Umbilical cord (tissue), 2 donors: Measurements from ENCODE around the gene FZD8. TPM values are rescaled to one million over a fixed set of nuclear protein-coding genes. Genes with fewer than 3 reads are reported as not detected.

ENCODE experiments used
- DNase-seq: peaks from one replicate; pipeline ENCODE4 v3.0.0-alpha.2; 2015; ENCODE audit warnings: low spot score
- total RNA-seq: library from RNA; depleted of rRNA; stranded (reverse); fragments of >200 nt; gene quantifications from one replicate; pipeline ENCODE4 v1.2.3, GENCODE V29; 2014; ENCODE audit warnings: low replicate concordance; ENCODE audit not compliant: insufficient read depth

FZD8 gene
- total RNA-seq, 1 donor from 2014 or later: 22.9 TPM

- no peak for DNase-seq
These were observed 35.7 kb downstream of the FZD8 start for GRCh38 chr10:35606430-35606829.

- DNase-seq: no peak
These were observed 36.9 kb downstream of the FZD8 start, which contains the start of gene GJD4 for GRCh38 chr10:35605191-35605590. Gene GJD4, plus strand, starts transcription at chr10:35605341. Its CDS starts 227 bp downstream, at chr10:35605568.

- DNase-seq: no peak
These were observed 41.9 kb downstream of the FZD8 start for GRCh38 chr10:35600193-35600592.

GRCh38 chr10:35598379-35598778, 43.7 kb downstream of the FZD8 start:
- no peak for DNase-seq

GRCh38 chr10:35595106-35595505, 47.0 kb downstream of the FZD8 start:
- DNase-seq: no peak

GRCh38 chr10:35594115-35595079, 47.7 kb downstream of the FZD8 start:
- no peak for DNase-seq

- DNase-seq: no peak
These were observed 49.7 kb downstream of the FZD8 start for GRCh38 chr10:35592441-35592840.

- DNase-seq: no peak
These were observed 53.3 kb downstream of the FZD8 start for GRCh38 chr10:35588836-35589235.

Other genes with a start within 250 kb of the FZD8 start
- gene GJD4, start 37.0 kb downstream of the FZD8 start, total RNA-seq: 0.48 TPM